Esophagus muscularis mucosa (tissue), 4 donors: ENCODE measurements around the gene ANXA4. TPM values are rescaled to one million over a fixed set of nuclear protein-coding genes. Genes with fewer than 3 reads are reported as not detected.
A peak's percentile ranks its signal among the peaks of the same experiment; 100 is the strongest.

Experiments used
- DNase-seq: peaks from one replicate; pipeline ENCODE4 v3.0.0-alpha.2; 2017; ENCODE audit errors: extremely low spot score
- H3K27ac ChIP-seq, 4 donors: fragments of 200-600 bp; sonication (generic); replicated peaks in 1 of 4; 1 replicate in 3 of 4; 2 replicates in 1 of 4; pipeline ENCODE4 v1.5.1; 2016 to 2019; ENCODE audit warnings: mild to moderate bottlenecking in 1 of 4
- H3K27me3 ChIP-seq, 4 donors: fragments of 200-600 bp; sonication (generic); one replicate each; pipeline versions ENCODE4 v1.5.1 to v1.6.0; 2016 to 2019
- H3K36me3 ChIP-seq, 4 donors: fragments of 200-600 bp; sonication (generic); one replicate each; pipeline ENCODE4 v1.5.1; 2016 to 2019
- H3K4me1 ChIP-seq, 4 donors: fragments of 200-600 bp; sonication (generic); one replicate each; pipeline ENCODE4 v1.5.1; 2016 to 2019
- H3K4me3 ChIP-seq, 4 donors: fragments of 200-600 bp; sonication (generic); 1 replicate in 2 of 4; 2 replicates in 2 of 4; pipeline ENCODE4 v1.5.1; 2016 to 2019; ENCODE audit warnings: mild to moderate bottlenecking in 4 of 4, moderate library complexity in 1 of 4
- H3K9me3 ChIP-seq, 4 donors: fragments of 200-600 bp; sonication (generic); 1 replicate in 3 of 4; 2 replicates in 1 of 4; pipeline ENCODE4 v1.5.1; 2016 to 2019
- CTCF ChIP-seq, 3 experiments: fragments of 200-600 bp in 2 of 3; fragments of 450-650 bp in 1 of 3; sonication (generic) in 2 of 3; IDR thresholded peaks; one replicate each; pipeline ENCODE4 v1.5.1; 2017 to 2019; ENCODE audit warnings: antibody characterized with exemption in 3 of 3, mild to moderate bottlenecking in 2 of 3, moderate library complexity in 1 of 3
- EP300 ChIP-seq: sonication (generic); formaldehyde crosslinking; IDR thresholded peaks from one replicate; pipeline ENCODE4 v1.6.1; 2017; ENCODE audit warnings: antibody characterized with exemption
- POLR2A ChIP-seq: fragments of 450-650 bp; IDR thresholded peaks from one replicate; pipeline ENCODE4 v1.6.1; 2017; ENCODE audit warnings: antibody characterized with exemption, moderate library complexity, mild to moderate bottlenecking, low read depth
- POLR2AphosphoS5 ChIP-seq, 2 donors: sonication (generic); formaldehyde crosslinking; IDR thresholded peaks; one replicate each; pipeline ENCODE4 v1.6.1; 2017; ENCODE audit warnings: antibody characterized with exemption in 2 of 2
- WGBS: methylation state at CpG from one replicate; pipeline ENCODE4 v1.1.5; 2018; 5-methylcytosine and 5-hydroxymethylcytosine counted together
- intact Hi-C: fragments of 100-400 bp; cut with DNase I; formaldehyde crosslinking; loops from one replicate; pipeline ENCODE4 v1.15.1; 2023
- total RNA-seq, 4 donors: library from RNA; depleted of rRNA; stranded (reverse); fragments of >200 nt; gene quantifications; one replicate each; pipeline versions ENCODE4 v1.1.0 to v1.2.1, GENCODE V29; 2016

The ANXA4 gene
- total RNA-seq = 10 to 100 TPM; 44.9 to 94.8 (median 58.5) TPM

GRCh38 chr2:69741575-69742321, at the start of gene ANXA4:
Gene ANXA4, plus strand, starts transcription at chr2:69742134. Its CDS starts 39,432 bp downstream, at chr2:69781566.
- Histone ChIP-seq H3K4me1 (peaks cover 10 to 40% (median 32%) of the 10 kb centered on the region in 4 donors), H3K27ac (peak within 1 kb of the TSS; percentile 86 to 98 (median 90)), H3K9me3 (no peaks in the 10 kb centered on the region), H3K36me3 (no peaks in the 10 kb centered on the region), H3K4me3 (peak within 1 kb of the TSS; percentile 80 to 96 (median 86)), H3K27me3 (no peaks in the 10 kb centered on the region)
- intact Hi-C loops = loop anchor here (5.0 kb wide), 1 partner anchor 76 kb away; no protein-coding TSS in a partner anchor
- WGBS = 0% methylated on average over 10 of the region's 75 CpGs
- peak; percentile 95 for DNase-seq
- no peak for TF ChIP-seq EP300
- TF ChIP-seq POLR2A = peak; percentile 72
- no peak for TF ChIP-seq CTCF (IDR thresholded peaks at IDR 0.05)
- TF ChIP-seq POLR2AphosphoS5 (IDR thresholded peaks at IDR 0.05) = peak; percentile 79 to 86

GRCh38 chr2:69692424-69692823, 49.5 kb upstream of the ANXA4 start:
- WGBS = 98% methylated on average over 2 of the region's 2 CpGs

GRCh38 chr2:69693059-69693774, 48.7 kb upstream of the ANXA4 start:
- TF ChIP-seq POLR2AphosphoS5 (IDR thresholded peaks at IDR 0.05) = no peak
- TF ChIP-seq EP300 = no peak
- no peak for TF ChIP-seq POLR2A
- TF ChIP-seq CTCF (IDR thresholded peaks at IDR 0.05) = no peak
- H3K27ac ChIP-seq = no peak overlapping the region
- DNase-seq = no peak
- no peaks in the 10 kb centered on the region for H3K9me3 ChIP-seq
- H3K4me1 ChIP-seq = peaks cover 8 to 23% (median 14%) of the 10 kb centered on the region in 4 donors
- 76% methylated on average over 4 of the region's 4 CpGs for WGBS
- no peaks in the 10 kb centered on the region for H3K27me3 ChIP-seq
- H3K4me3 ChIP-seq = no peak overlapping the region
- intact Hi-C loops = no loop called here
- no peaks in the 10 kb centered on the region for H3K36me3 ChIP-seq

More at GRCh38 chr2:69692424-69692823, 49.5 kb upstream of the ANXA4 start:
- DNase-seq = no peak
- TF ChIP-seq EP300 = no peak
- TF ChIP-seq CTCF (IDR thresholded peaks at IDR 0.05) = no peak
- no peak for TF ChIP-seq POLR2AphosphoS5 (IDR thresholded peaks at IDR 0.05)
- no peak for TF ChIP-seq POLR2A
- Histone ChIP-seq H3K27me3 (no peaks in the 10 kb centered on the region), H3K27ac (no peak overlapping the region), H3K36me3 (no peaks in the 10 kb centered on the region), H3K9me3 (no peaks in the 10 kb centered on the region), H3K4me1 (peaks cover 8 to 23% (median 14%) of the 10 kb centered on the region in 4 donors), H3K4me3 (no peak overlapping the region)
- intact Hi-C loops = no loop called here

- H3K27ac ChIP-seq = no peak overlapping the region
- peaks cover 8 to 23% (median 14%) of the 10 kb centered on the region in 4 donors for H3K4me1 ChIP-seq
- DNase-seq = no peak
- no peaks in the 10 kb centered on the region for H3K36me3 ChIP-seq
- no peak overlapping the region for H3K4me3 ChIP-seq
- no peaks in the 10 kb centered on the region for H3K27me3 ChIP-seq
- no peak for TF ChIP-seq POLR2AphosphoS5 (IDR thresholded peaks at IDR 0.05)
- TF ChIP-seq POLR2A = no peak
- no peak for TF ChIP-seq EP300
- no peak for TF ChIP-seq CTCF (IDR thresholded peaks at IDR 0.05)
- 67% methylated on average over 6 of the region's 6 CpGs for WGBS
- H3K9me3 ChIP-seq = no peaks in the 10 kb centered on the region
- intact Hi-C loops = no loop called here
Observed at GRCh38 chr2:69693775-69694450, 48.0 kb upstream of the ANXA4 start.
